ENCODE measurements around the gene NCK2. TPM values are rescaled to one million over a fixed set of nuclear protein-coding genes. Genes with fewer than 3 reads are reported as not detected.

Gene NCK2
- total and polyA plus RNA-seq, 9 of the 15 experiments (the other 6 are each of a cell fraction or from before 2014, with no cell fraction given): 0.90 to 27.9 (median 15.9) TPM

DNA sequence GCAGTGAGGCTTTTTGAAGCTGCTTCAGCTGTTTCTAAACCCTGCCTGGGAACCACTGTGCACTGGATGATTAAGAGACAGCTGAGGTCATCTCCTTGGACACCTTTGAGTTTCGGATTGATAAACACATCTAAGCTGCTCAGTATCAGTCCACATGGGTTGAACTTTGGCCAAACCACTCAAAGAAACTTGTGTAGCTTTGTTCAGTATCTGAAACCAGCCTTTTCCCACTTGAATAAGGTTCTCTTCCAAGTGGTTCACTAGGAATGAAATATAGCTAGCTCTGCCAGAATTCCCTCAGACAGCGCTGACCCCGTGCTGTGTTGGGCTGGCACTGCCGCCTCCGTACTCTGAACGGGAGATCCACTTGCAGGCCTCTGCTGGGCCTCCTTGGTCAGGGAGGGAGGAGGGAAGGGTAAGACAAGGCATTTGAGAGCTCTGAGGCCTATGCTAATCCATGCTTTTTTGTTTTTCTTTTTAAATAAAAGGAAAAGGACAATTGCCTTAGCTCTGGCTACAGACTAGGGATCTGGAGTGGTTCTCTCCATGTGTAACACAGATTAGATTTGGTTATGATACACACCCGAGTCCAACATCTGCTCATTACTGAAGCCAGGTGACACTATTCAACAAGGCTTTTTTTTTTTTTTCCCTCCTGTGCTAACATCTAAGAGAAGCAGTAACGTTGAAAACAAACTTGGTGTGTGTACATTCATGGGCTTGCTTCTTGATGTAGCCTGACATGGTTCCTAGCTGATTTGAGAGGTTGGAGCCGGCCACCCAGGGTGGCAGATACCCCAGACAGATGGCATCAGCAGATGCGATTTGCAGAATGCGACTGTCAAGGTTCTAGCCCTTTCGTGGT lies 67.7 kb downstream of the NCK2 start (continued):
- TF ChIP-seq, protein P1, sequence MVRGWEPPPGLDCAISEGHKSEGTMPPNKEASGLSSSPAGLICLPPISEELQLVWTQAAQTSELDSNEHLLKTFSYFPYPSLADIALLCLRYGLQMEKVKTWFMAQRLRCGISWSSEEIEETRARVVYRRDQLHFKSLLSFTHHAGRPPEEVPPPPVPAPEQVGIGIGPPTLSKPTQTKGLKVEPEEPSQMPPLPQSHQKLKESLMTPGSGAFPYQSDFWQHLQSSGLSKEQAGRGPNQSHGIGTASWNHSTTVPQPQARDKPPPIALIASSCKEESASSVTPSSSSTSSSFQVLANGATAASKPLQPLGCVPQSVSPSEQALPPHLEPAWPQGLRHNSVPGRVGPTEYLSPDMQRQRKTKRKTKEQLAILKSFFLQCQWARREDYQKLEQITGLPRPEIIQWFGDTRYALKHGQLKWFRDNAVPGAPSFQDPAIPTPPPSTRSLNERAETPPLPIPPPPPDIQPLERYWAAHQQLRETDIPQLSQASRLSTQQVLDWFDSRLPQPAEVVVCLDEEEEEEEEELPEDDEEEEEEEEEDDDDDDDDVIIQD (CRISPR knock-in tag; IDR thresholded peaks at IDR 0.05): no peak
- TF ChIP-seq MEF2A (IDR thresholded peaks at IDR 0.05; ENCODE audit: control insufficient read depth, low read depth, low read length): no peak
- TF ChIP-seq MEIS2 (IDR thresholded peaks at IDR 0.05; ENCODE audit: partially characterized antibody): peak; percentile 19
- TF ChIP-seq, protein P2, sequence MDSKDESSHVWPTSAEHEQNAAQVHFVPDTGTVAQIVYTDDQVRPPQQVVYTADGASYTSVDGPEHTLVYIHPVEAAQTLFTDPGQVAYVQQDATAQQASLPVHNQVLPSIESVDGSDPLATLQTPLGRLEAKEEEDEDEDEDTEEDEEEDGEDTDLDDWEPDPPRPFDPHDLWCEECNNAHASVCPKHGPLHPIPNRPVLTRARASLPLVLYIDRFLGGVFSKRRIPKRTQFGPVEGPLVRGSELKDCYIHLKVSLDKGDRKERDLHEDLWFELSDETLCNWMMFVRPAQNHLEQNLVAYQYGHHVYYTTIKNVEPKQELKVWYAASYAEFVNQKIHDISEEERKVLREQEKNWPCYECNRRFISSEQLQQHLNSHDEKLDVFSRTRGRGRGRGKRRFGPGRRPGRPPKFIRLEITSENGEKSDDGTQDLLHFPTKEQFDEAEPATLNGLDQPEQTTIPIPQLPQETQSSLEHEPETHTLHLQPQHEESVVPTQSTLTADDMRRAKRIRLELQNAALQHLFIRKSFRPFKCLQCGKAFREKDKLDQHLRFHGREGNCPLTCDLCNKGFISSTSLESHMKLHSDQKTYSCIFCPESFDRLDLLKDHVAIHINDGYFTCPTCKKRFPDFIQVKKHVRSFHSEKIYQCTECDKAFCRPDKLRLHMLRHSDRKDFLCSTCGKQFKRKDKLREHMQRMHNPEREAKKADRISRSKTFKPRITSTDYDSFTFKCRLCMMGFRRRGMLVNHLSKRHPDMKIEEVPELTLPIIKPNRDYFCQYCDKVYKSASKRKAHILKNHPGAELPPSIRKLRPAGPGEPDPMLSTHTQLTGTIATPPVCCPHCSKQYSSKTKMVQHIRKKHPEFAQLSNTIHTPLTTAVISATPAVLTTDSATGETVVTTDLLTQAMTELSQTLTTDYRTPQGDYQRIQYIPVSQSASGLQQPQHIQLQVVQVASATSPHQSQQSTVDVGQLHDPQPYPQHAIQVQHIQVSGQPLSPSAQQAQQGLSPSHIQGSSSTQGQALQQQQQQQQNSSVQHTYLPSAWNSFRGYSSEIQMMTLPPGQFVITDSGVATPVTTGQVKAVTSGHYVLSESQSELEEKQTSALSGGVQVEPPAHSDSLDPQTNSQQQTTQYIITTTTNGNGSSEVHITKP (IDR thresholded peaks at IDR 0.05; ENCODE audit: partially characterized antibody): no peak
- TF ChIP-seq CHD2 (IDR thresholded peaks at IDR 0.05; ENCODE audit: low read depth, low read length): no peak
- no peak for TF ChIP-seq IFI16 (CRISPR knock-in tag; IDR thresholded peaks at IDR 0.05)
- peak; percentile 76 for TF ChIP-seq JUND (IDR thresholded peaks at IDR 0.05; ENCODE audit: borderline replicate concordance, low read depth, low read length)
- peak; percentile 64; the same call in 1 of the 3 replicates for TF ChIP-seq JUND (tag; IDR thresholded peaks at IDR 0.05; ENCODE audit: borderline replicate concordance, low read depth, low read length)
- no peak for TF ChIP-seq NCOA6 (IDR thresholded peaks at IDR 0.05)
- peak; percentile 55; the same call in 1 of the 2 replicates for TF ChIP-seq NCOR1 (IDR thresholded peaks at IDR 0.05)
- no peak for TF ChIP-seq CCAR2 (IDR thresholded peaks at IDR 0.05; ENCODE audit: low read depth, low read length)
- TF ChIP-seq SMARCE1 (IDR thresholded peaks at IDR 0.05): no peak
- no peak for TF ChIP-seq PTTG1 (tag; IDR thresholded peaks at IDR 0.05; ENCODE audit: low read depth)
- no peak for TF ChIP-seq ZFPM2 (CRISPR knock-in tag; IDR thresholded peaks at IDR 0.05)
- no peak for TF ChIP-seq ZNF507 (tag; conservative IDR thresholded peaks at IDR 0.05)
- TF ChIP-seq TAL1 (IDR thresholded peaks at IDR 0.05): peak; percentile 62; the same call in 1 of the 2 replicates
- TF ChIP-seq RBFOX2 (IDR thresholded peaks at IDR 0.05; ENCODE audit: low read depth, low read length): no peak
- TF ChIP-seq, protein P3, sequence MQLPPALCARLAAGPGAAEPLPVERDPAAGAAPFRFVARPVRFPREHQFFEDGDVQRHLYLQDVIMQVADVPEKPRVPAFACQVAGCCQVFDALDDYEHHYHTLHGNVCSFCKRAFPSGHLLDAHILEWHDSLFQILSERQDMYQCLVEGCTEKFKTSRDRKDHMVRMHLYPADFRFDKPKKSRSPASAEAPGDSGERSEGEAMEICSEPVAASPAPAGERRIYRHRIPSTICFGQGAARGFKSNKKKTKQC (CRISPR knock-in tag; IDR thresholded peaks at IDR 0.05): no peak
- no peak for TF ChIP-seq RBM15 (IDR thresholded peaks at IDR 0.05; ENCODE audit: insufficient read depth, low read length)
- peak; percentile 22; the same call in 1 of the 2 replicates for TF ChIP-seq RFX1 (IDR thresholded peaks at IDR 0.05)
- no peak for TF ChIP-seq ZNF174 (CRISPR knock-in tag; IDR thresholded peaks at IDR 0.05)
- TF ChIP-seq RNF2 (IDR thresholded peaks at IDR 0.05): no peak
- TF ChIP-seq CBFA2T3 (IDR thresholded peaks at IDR 0.05): peak; percentile 83

Data from K562 (cell line).